Vagina (tissue), 2 donors: ENCODE results near the gene GPR55.

Experiments
- POLR2A ChIP-seq, 2 donors: fragments of 450-650 bp; IDR thresholded peaks; one replicate each; pipeline ENCODE4 v1.6.1; 2017; ENCODE audit warnings: antibody characterized with exemption in 2 of 2, mild to moderate bottlenecking in 2 of 2, moderate library complexity in 2 of 2
- POLR2AphosphoS5 ChIP-seq, 2 donors: sonication (generic); formaldehyde crosslinking; IDR thresholded peaks; one replicate each; pipeline ENCODE4 v1.9.0; 2017; ENCODE audit warnings: antibody characterized with exemption in 2 of 2, mild to moderate bottlenecking in 2 of 2, low read depth in 1 of 2; ENCODE audit not compliant: insufficient read depth in 1 of 2
- TF ChIP-seq, protein P1 (sequence below), 3 experiments: fragments of 450-650 bp in 2 of 3; fragments of 200-600 bp in 1 of 3; sonication (generic) in 1 of 3; IDR thresholded peaks; one replicate each; pipeline ENCODE4 v1.5.1; 2017 to 2019; ENCODE audit warnings: antibody characterized with exemption in 3 of 3, mild to moderate bottlenecking in 2 of 3, moderate library complexity in 2 of 3

GRCh38 chr2:230871361-230872150 is 53.5 kb downstream of the GPR55 start:
- no peak for TF ChIP-seq POLR2A (IDR thresholded peaks at IDR 0.05)
- TF ChIP-seq, protein P1, sequence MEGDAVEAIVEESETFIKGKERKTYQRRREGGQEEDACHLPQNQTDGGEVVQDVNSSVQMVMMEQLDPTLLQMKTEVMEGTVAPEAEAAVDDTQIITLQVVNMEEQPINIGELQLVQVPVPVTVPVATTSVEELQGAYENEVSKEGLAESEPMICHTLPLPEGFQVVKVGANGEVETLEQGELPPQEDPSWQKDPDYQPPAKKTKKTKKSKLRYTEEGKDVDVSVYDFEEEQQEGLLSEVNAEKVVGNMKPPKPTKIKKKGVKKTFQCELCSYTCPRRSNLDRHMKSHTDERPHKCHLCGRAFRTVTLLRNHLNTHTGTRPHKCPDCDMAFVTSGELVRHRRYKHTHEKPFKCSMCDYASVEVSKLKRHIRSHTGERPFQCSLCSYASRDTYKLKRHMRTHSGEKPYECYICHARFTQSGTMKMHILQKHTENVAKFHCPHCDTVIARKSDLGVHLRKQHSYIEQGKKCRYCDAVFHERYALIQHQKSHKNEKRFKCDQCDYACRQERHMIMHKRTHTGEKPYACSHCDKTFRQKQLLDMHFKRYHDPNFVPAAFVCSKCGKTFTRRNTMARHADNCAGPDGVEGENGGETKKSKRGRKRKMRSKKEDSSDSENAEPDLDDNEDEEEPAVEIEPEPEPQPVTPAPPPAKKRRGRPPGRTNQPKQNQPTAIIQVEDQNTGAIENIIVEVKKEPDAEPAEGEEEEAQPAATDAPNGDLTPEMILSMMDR (IDR thresholded peaks at IDR 0.05) = no peak
- TF ChIP-seq POLR2AphosphoS5 (IDR thresholded peaks at IDR 0.05; ENCODE audit: insufficient read depth in 1 of 2, low read depth in 1 of 2) = no peak
